GM19043 (cell line): ENCODE data around the gene IMMT.

ENCODE experiments used
- ATAC-seq: cut with Tn5 transposase; IDR thresholded peaks from one replicate; pipeline ENCODE4 v1.9.1; 2021; ENCODE audit warnings: low read depth; ENCODE audit not compliant: unreplicated experiment

IMMT gene

DNA sequence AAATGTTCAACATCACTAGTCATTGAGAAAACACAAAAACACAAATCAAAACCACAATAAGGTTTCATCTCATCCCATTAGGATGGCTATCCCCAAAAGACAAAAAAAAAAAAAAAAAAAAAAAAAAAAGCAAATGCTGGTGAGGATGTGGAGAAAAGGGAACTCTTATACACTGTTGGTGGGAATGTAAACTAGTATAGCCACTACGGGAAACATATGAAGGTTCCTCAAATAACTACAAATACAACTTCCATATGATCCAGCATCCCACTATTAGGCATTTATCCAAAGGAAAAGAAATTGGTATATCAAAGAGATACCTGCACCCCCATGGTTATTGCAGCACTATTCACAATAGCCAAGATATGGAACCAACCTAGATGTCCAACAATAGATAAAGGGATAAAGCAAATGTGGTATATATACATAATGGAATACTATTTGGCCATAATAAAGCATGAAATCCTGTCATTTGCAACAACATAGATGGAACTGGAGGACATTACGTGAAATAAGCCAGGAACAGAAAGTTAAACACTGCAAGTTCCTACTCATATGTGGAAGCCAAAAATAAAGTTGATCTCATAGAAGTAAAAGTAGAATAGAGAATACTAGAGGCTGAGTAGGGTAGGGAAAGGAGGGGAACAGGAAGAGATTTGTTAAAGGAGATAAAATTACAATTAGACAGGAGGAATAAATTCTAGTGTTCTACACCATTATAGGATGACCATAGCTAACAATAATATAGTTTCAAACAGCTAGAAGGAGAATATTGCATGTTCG, 98.0 kb downstream of the IMMT start:
- no peak for ATAC-seq

GRCh38 chr2:86094229-86094628, 101.0 kb downstream of the IMMT start:
- no peak for ATAC-seq
